Measurements from ENCODE around the gene CPM.

CPM gene

DNA sequence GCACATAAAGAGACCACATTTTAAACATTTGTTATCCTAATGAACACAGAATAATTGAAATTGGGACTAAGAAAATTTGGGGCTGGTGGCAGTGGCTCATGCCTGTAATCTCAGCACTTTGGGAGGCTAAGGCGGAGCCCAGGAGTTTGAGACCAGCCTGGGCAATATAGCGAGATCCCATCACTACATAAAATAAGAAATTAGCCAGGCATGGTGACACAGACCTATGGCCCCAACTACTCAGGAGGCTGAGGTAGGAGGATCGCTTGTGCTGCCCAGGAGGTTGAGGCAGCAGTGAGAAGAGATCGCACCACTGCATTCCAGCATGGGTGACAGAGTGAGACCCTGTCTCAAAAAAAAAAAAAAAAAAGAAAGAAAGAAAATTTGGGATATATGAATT, 59.7 kb downstream of the CPM start:
- TF ChIP-seq, protein P1, sequence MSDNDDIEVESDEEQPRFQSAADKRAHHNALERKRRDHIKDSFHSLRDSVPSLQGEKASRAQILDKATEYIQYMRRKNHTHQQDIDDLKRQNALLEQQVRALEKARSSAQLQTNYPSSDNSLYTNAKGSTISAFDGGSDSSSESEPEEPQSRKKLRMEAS (IDR thresholded peaks at IDR 0.05; ENCODE audit: low read depth, low read length) = no peak
- TF ChIP-seq, protein P2, sequence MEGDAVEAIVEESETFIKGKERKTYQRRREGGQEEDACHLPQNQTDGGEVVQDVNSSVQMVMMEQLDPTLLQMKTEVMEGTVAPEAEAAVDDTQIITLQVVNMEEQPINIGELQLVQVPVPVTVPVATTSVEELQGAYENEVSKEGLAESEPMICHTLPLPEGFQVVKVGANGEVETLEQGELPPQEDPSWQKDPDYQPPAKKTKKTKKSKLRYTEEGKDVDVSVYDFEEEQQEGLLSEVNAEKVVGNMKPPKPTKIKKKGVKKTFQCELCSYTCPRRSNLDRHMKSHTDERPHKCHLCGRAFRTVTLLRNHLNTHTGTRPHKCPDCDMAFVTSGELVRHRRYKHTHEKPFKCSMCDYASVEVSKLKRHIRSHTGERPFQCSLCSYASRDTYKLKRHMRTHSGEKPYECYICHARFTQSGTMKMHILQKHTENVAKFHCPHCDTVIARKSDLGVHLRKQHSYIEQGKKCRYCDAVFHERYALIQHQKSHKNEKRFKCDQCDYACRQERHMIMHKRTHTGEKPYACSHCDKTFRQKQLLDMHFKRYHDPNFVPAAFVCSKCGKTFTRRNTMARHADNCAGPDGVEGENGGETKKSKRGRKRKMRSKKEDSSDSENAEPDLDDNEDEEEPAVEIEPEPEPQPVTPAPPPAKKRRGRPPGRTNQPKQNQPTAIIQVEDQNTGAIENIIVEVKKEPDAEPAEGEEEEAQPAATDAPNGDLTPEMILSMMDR (IDR thresholded peaks at IDR 0.05; ENCODE audit: low read depth, low read length) = no peak
- TF ChIP-seq MYC (IDR thresholded peaks at IDR 0.05; ENCODE audit: low read depth, low read length) (no peak), POLR2A (IDR thresholded peaks at IDR 0.05; ENCODE audit: extremely low read depth, insufficient read length) (no peak)
- H3K4me3 ChIP-seq (ENCODE audit: low read depth, low read length) = no peak overlapping the region
- no peak for DNase-seq (ENCODE audit: low read depth)

DNA sequence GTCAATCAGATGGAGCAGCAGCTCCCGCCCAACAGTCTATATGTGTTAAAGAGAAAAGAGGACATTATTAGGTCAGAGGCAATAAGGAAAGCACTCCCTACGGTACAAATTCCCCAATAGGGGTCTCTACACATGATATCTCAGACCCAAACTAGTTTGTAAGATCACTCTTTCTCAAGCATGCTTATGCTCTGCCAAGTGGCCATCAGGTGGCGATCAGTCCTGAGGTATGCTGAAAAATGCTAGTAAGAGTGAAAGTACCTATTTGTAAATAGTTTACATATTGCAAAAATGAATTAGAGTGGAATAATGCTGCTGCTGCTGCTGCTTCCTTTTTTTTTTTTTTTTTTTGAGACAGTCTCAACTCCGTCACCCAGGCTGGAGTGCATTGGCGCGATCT, 61.0 kb downstream of the CPM start:
- no peak for TF ChIP-seq MYC (IDR thresholded peaks at IDR 0.05; ENCODE audit: low read depth, low read length)
- TF ChIP-seq, protein P2 (IDR thresholded peaks at IDR 0.05; ENCODE audit: low read depth, low read length) = peak; percentile 54
- H3K4me3 ChIP-seq (ENCODE audit: low read depth, low read length) = no peak overlapping the region
- peak; percentile 68 for DNase-seq (ENCODE audit: low read depth)

DNA sequence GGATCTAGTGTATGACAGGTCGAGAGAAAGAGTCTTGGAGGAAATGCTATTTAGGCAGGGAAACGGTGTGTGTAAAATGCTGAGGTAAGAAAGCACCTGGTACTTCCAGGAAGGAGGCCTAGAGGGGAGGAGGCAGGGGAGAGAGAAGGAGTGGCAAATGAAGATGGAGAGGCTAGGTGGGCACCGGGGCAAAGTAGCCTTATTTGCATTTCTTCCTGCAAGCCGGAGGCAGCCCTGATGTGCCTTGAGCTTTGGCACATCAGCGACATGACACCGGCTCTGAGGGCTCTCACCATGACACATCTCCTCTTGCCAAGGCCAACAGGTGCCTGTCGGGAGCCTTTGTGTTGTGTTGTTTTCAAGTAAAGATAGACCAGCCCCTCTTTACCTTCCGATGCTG, 61.6 kb downstream of the CPM start:
- no peak for DNase-seq (ENCODE audit: low read depth)
- TF ChIP-seq, protein P2 (IDR thresholded peaks at IDR 0.05; ENCODE audit: low read depth, low read length) = no peak

DNA sequence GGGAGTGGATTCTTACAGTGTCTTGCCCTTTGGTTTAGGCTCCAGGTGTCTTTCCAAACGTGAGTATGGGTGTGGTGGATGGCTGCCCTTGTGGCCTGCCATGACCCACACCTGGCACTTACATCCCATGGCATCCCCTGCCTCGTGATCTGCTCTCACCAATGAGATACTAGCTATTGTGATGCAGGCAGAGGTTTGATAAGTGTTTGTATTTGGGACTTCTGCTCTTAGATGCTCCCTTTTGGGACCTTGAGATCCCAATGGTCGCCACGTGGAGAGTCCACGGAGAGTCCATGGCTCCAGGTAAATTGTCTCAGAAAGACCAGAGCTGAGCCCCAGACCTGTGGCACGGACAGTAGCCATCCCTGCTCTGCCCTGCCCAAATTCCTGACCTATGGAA, 62.5 kb downstream of the CPM start:
- TF ChIP-seq POLR2A (IDR thresholded peaks at IDR 0.05; ENCODE audit: extremely low read depth, insufficient read length) (no peak), MYC (IDR thresholded peaks at IDR 0.05; ENCODE audit: low read depth, low read length) (no peak)
- TF ChIP-seq, protein P1 (IDR thresholded peaks at IDR 0.05; ENCODE audit: low read depth, low read length) = no peak
- TF ChIP-seq, protein P2 (IDR thresholded peaks at IDR 0.05; ENCODE audit: low read depth, low read length) = no peak
- DNase-seq (ENCODE audit: low read depth) = no peak
- no peak overlapping the region for H3K4me3 ChIP-seq (ENCODE audit: low read depth, low read length)

More for the DNA sequence above, 61.6 kb downstream of the CPM start:
- H3K4me3 ChIP-seq (ENCODE audit: low read depth, low read length) = no peak overlapping the region

DNA sequence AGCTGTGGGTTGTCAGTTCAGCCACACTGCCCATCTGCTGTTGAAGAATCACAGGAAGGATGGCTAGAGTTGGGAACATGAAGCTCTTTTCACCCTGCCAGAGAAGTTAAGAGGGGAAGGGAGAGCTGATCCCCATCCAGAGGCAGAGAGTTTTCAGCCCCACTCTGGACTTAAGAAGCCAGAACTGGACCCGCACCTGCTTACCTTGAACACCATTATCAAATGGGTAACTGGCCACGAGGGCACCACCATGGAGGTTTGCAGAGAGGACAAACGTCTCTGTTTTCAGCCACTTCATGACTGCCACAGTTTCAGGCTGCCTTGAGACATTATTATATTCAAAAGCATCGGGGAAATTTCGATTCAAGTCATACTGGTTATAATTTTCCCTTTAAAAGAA, 63.0 kb downstream of the CPM start:
- H3K4me3 ChIP-seq (ENCODE audit: low read depth, low read length) = no peak overlapping the region
- TF ChIP-seq, protein P2 (IDR thresholded peaks at IDR 0.05; ENCODE audit: low read depth, low read length) = no peak
- TF ChIP-seq MYC (IDR thresholded peaks at IDR 0.05; ENCODE audit: low read depth, low read length) (no peak), POLR2A (IDR thresholded peaks at IDR 0.05; ENCODE audit: extremely low read depth, insufficient read length) (no peak)
- TF ChIP-seq, protein P1 (IDR thresholded peaks at IDR 0.05; ENCODE audit: low read depth, low read length) = no peak
- DNase-seq (ENCODE audit: low read depth) = no peak

DNA sequence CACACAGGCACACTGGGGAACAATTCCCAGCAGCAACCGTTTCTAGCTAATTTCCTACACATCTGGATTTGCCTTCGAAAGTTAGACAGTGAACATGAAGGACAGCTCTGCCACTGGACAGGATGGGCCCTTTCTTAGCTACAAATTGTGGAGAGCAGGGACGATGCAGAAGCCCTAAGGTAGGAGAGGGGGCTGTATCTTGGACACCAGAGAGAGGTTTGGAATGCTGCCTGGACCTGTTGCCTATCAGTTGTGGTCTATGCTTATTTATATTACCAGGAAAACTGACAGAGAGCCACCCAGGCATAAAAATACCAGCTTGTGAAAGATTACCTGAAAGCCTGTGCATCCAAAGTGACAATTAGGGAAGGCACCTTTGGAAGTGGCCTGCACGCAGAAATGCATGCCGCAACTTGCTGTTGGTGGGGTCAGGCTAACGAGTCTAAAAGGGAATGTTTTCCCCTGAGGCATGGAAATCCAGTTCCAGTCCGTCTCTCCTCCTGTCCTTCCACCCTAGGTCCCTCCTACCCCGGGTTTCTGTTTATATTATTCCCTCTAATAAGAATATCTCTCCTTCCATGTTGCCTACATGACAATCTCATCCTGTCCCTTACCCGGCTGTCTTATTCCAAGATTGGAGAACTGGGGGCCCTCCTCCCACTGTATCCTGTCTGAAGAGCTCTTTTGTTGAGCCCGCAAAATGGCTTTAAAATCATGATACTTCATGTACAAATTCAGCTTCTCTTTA, 64.8 kb downstream of the CPM start:
- H3K4me3 ChIP-seq (ENCODE audit: low read depth, low read length) = no peak overlapping the region
- TF ChIP-seq MYC (IDR thresholded peaks at IDR 0.05; ENCODE audit: low read depth, low read length) (no peak), POLR2A (IDR thresholded peaks at IDR 0.05; ENCODE audit: extremely low read depth, insufficient read length) (no peak)
- TF ChIP-seq, protein P2 (IDR thresholded peaks at IDR 0.05; ENCODE audit: low read depth, low read length) = no peak
- TF ChIP-seq, protein P1 (IDR thresholded peaks at IDR 0.05; ENCODE audit: low read depth, low read length) = no peak
- no peak for DNase-seq (ENCODE audit: low read depth)
